NCI-H1105 treated with DMSO at 0.1 percent for 48 hours (cell line): ENCODE data around the gene TBC1D16.
A peak's percentile ranks its signal among the peaks of the same experiment; 100 is the strongest.

Experiments used
- DNase-seq: peaks from one replicate; lab custom pipeline; 2025; lab: John Stamatoyannopoulos, UW

Gene TBC1D16

DNA sequence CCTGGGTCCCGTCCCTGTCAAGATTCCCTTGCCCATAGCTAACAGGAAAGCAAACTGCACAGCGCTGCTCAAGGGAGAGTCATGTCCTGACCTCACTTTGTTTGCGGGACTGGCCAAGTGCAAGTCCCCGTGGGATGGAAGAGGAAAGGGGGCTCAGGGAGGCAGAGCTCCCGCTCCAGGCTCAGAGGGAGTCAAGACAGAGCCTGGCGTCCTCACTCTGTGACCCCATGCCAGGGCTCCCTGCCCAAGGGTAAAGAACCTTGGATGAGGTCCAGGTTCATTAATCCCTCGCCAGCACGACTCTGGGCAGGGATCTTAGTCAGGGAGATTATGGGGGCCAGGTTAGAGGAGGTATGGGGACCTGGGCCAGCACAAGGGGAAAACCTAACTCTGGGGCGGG lies 145.0 kb downstream of the TBC1D16 start:
- peak; percentile 8 for DNase-seq

DNA sequence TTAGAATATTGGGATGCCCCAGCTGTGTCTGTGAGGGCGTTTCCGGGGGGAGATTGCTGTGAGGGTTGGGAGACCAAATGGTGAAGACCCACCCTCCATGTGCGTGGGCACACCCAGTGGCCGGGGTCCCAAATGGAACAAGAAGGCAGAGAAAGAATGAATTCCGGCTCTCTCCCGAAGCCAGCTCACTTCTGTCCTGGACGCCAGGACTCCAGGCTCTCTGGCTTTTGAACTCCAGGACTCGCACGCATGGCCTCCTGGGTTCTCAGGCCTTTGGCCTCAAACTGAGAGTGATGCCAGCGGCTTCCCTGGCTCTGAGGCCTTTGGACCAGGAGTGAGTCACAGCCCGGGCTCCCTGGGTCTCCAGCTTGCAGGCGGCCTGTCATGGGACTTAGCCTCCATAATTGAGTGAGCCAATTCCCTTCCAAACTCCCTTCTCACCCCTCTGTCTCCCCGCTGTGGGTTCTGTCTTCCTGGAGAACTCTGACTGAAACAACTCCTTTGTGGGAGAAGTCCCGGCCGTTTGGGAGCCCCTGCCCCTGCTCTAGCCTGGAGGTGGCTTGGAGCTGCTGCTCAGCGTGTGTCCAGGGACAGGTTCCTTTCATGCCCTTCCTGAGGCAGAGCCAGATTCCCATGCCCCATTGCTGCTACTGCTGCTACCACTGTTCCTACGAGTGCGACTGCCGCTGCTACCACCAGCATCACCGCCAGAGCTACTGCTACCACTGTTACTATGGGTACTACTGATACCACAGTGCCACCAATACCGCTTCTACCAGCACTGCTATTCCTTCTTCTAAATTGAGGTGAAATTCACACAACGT lies 146.6 kb downstream of the TBC1D16 start:
- DNase-seq = no peak

DNA sequence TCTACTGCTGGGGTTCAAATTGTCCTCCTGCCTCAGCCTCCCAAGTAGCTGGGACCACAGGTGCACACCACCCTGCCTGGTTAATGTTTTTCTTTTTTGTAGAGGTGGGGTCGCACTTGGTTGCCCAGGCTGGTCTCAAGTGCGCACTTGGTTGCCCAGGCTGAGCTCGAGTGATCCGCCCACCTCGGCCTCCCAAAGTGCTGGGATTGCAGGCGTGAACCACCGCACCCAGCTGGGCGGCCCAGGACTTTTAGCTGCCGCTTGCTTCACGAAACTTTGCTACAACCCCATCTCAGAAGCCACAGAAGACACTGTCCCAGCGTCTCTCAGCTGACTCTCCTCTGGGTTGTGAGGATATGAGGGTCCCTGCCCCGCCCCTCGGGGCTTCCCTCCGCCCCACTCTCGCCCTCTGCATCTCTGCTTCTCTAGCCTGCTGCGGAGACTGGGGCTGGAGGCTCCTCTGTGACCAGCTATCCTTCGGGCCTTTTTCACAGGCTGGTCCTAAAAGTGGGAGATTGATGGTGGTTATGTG lies 147.6 kb downstream of the TBC1D16 start:
- no peak for DNase-seq

DNA sequence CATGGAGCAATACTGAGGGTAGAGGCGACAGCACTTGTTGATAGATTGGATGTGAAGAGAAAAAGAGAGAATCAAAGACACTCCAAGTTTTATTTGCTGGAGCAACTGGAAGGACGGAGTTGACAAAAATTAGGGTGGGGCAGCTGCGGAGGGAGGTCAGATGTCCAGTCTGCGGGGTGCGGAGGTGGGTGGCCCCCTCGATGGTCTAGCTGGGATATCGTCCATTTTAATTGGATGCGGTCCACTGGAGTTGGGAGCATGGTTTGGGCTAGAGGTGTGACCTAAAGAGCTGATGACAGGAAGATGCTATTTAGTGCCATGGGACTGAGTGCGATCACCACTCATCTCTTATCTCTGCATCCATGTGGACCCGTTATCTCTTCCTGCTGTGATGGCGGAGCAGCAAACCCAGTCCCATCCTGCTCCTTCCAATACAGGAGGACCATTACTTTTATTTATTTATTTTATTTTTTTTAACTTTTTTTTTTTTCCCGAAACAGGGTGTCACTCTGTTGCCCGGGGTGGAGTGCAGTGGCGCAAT lies 148.2 kb downstream of the TBC1D16 start:
- no peak for DNase-seq

DNA sequence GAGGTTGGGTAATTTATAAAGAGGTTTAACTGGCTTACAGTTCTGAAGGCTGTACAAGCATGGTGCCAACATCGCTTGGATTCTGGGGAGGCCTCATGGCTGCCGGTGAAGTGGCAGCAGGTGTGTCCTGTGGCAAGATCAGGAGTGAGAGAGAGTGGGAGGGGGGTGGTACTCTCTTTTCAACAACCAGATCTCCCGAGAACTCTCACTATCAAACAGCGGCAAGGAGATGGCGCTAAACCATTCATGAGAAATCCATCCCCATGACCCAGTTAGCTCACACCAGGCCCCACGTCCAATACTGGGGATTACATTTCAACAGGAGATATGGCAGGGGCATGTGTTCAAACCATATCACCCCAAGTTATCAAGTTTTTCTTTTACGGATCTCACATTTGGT lies 152.5 kb downstream of the TBC1D16 start:
- DNase-seq = peak; percentile 1
